ENCODE data around the gene MYCBP.

MYCBP gene

DNA sequence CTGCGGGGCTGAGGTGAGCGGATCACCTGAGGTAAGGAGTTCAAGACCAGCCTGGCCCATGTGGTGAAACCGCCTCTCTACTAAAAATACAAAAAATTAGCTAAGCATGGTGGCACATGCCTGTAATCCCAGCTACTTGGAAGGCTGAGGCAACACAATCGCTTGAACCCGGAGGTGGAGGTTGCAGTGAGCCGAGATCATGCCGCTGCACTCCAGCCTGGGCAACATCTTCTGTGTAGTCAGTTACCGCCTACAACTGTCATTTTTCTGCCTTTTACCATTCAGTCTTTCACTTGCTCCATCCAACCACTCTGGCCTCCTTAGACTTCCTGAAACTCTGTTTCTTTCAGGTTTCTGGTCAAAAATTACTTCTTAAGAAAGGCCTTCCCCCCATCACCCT, 2.2 kb downstream of the MYCBP start:
- no peak overlapping the region for H3K4me3 ChIP-seq (ENCODE audit: low read depth, low read length)
- TF ChIP-seq, protein P1, sequence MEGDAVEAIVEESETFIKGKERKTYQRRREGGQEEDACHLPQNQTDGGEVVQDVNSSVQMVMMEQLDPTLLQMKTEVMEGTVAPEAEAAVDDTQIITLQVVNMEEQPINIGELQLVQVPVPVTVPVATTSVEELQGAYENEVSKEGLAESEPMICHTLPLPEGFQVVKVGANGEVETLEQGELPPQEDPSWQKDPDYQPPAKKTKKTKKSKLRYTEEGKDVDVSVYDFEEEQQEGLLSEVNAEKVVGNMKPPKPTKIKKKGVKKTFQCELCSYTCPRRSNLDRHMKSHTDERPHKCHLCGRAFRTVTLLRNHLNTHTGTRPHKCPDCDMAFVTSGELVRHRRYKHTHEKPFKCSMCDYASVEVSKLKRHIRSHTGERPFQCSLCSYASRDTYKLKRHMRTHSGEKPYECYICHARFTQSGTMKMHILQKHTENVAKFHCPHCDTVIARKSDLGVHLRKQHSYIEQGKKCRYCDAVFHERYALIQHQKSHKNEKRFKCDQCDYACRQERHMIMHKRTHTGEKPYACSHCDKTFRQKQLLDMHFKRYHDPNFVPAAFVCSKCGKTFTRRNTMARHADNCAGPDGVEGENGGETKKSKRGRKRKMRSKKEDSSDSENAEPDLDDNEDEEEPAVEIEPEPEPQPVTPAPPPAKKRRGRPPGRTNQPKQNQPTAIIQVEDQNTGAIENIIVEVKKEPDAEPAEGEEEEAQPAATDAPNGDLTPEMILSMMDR (IDR thresholded peaks at IDR 0.05; ENCODE audit: insufficient read depth, low read depth, low read length, missing control alignments), result no peak
- DNase-seq (ENCODE audit: low read depth), result peak; percentile 16

DNA sequence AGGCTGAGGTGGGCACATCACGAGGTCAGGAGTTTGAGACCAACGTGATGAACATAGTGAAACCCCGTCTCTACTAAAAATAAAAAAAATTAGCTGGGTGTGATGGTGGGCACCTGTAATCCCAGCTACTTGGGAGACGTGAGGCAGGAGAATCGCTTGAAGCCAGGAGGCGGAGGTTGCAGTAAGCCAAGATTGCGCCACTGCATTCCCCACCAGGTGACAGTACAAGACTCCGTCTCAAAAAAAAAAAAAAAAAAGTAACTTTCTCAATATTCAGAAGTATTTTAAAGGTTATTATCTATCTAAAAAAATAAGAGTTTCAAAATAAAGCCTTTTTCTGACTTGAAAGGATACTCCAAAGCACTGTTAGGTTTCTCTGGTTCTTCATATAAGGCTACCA, 5.9 kb downstream of the MYCBP start:
- DNase-seq (ENCODE audit: low read depth), result no peak
- TF ChIP-seq, protein P1 (IDR thresholded peaks at IDR 0.05; ENCODE audit: insufficient read depth, low read depth, low read length, missing control alignments), result no peak
- no peak overlapping the region for H3K4me3 ChIP-seq (ENCODE audit: low read depth, low read length)

DNA sequence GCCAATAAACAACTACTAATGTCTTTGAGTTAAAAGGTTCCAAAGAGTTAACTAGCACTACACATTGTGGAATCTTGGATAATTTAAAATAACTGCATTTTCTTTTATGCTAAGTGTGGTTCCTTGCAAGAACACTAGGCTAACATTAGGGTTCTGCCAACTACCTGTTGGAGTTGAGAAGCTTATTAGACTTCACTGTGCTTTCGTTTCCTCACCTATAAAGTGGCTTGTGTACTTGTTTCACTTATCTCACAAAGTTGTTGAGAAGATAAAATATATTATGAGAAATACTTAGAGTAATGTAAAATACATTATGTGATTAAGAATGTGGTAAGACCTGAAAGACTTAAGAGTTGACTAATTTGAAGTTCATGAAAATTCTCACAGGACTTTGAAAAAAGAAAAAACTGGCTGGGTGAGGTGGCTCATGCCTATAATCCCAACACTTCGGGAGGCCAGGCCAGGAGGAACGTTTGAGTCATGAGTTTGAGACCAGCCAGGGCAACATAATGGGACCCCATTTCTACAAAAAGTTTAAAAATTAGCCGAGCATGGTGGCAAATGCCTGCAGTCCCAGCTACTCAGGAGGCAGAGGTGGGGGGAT, 7.9 kb downstream of the MYCBP start:
- DNase-seq (ENCODE audit: low read depth), result no peak
- TF ChIP-seq, protein P1 (IDR thresholded peaks at IDR 0.05; ENCODE audit: insufficient read depth, low read depth, low read length, missing control alignments), result no peak
- H3K4me3 ChIP-seq (ENCODE audit: low read depth, low read length), result no peak overlapping the region

DNA sequence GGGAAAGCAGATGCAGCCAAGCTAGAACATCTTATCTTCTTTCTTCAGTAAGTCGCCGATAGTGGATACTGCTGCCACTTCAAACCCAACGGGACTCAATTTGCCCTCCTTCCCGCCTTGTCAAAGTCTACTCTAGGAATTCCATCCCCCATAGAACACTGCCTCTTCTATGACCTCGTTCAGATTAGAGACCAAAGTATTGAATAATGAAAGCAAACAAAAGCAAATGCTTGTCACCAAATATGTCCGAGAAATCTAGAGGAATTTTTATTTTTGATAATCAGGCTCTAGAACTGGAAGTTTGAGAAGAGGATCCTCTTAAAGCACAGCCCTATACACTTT, 12.7 kb downstream of the MYCBP start:
- TF ChIP-seq, protein P1 (IDR thresholded peaks at IDR 0.05; ENCODE audit: insufficient read depth, low read depth, low read length, missing control alignments), result no peak
- DNase-seq (ENCODE audit: low read depth), result no peak
- H3K4me3 ChIP-seq (ENCODE audit: low read depth, low read length), result peak overlapping the region; percentile 89

DNA sequence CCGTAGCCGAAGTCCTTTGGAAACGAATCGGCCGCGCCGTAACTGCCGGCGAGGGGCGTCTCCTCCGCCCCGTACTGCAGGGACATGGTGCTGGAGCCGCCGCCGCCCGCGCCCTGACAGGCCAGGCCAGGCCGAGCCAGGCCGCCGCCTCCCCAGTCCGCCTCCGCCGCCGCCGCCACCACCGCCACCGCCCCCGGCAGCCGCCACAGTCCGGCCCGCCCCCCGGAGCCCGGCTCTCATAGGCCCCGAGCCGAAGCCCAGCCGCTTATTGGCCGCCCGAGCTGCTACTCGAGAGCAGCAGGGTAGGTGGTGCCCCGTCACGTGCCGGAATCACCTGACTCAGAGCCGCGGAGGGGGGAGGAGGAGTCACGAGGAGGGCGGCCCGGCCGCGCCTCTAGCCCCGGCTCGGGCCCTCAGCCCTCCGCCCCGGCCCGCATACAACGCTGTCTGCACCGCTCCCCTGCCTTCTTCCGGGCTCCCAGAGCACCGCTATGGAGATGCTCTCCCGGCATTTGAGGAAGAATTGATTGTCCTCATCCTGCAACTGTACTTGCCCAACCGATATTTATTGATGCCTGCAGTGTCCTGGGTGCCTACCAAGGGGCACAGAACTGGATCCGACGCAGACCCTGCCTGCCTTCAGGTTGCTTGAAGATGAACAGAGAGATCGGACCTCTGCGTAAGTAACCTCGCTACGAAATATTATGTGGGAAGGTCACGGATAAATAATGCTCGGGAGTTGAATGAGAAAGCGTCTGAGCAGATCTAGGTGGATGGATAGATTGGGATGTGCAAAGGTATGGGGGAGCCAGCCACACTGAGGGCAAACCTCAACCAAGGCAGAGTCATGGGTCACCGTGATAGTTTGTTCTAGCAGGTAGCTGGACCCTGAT, 13.3 kb downstream of the MYCBP start, which contains the start of gene RRAGC:
TSS of gene RRAGC (minus strand) at position 212 of the 893 bp plus-strand sequence. CDS start at position 86, 126 bp downstream.
- peak; percentile 99 for DNase-seq (ENCODE audit: low read depth)
- H3K4me3 ChIP-seq (ENCODE audit: low read depth, low read length), result peak within 1 kb of the TSS; percentile 89
- TF ChIP-seq, protein P1 (IDR thresholded peaks at IDR 0.05; ENCODE audit: insufficient read depth, low read depth, low read length, missing control alignments), result no peak

DNA sequence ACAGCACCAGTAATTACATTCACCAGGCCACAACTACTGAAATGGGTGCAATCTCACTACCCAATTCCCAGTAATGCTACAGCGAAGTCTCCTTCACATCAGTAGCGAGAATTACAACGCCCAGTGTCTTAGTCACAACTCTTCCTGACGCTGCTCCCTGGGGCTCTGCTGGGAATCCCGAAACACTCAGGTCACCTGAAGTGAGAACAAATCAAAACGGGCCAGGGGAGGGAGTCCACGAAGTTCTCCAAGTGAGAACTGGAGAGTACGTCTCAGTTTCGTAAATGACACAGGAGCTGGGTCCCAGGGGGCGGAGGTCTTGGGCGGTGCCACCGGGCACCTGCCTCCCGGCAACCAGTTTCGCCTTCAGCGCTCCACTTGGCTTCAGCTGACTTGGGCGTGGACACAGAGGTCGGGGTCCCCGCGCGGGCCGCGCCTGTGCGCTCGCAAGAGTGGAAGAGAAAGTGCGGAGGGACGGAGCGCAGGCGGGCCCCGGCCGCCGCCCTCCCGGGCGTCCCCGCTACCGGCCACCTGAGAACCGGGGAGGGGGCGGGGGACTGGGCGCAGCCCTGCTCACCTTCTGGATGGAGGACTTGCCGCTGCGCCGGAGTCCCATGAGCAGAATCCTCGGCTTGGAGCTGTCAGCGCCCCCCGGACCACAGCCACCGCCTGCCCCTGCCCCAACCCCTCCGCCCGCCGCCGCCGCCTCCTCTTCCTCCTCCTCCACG, 14.2 kb downstream of the MYCBP start:
- TF ChIP-seq, protein P1 (IDR thresholded peaks at IDR 0.05; ENCODE audit: insufficient read depth, low read depth, low read length, missing control alignments), result no peak
- peak overlapping the region; percentile 56 for H3K4me3 ChIP-seq (ENCODE audit: low read depth, low read length)
- peak; percentile 80 for DNase-seq (ENCODE audit: low read depth)
